GM21381 (cell line): ENCODE measurements around the gene GABBR2.

ENCODE experiments used
- ATAC-seq: cut with Tn5 transposase; IDR thresholded peaks from one replicate; pipeline ENCODE4 v1.9.1; 2021; ENCODE audit warnings: mild to moderate bottlenecking, moderate library complexity; ENCODE audit not compliant: unreplicated experiment

GABBR2 gene

GRCh38 chr9:98415782-98416181 lies 293.0 kb downstream of the GABBR2 start:
- no peak for ATAC-seq

DNA sequence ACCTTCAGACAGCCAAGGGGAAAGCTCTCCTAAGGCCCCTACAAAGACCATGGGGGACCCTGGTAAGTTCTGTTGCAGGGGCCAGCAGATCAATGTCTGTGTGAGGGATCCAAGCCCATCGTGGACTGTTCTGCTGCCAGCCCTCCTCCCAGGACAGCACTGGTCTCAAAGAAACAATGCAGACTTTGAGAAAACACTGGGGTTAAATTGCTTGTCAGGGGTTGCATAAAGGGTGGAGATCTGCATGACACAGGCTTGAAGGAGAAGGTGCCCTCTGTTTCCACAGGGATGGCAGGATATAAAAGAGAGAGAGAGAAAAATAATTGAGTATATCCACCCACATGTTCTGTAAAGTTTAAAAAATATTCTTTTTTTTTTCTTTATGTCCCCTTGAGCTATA lies 295.7 kb downstream of the GABBR2 start:
- ATAC-seq, result no peak

DNA sequence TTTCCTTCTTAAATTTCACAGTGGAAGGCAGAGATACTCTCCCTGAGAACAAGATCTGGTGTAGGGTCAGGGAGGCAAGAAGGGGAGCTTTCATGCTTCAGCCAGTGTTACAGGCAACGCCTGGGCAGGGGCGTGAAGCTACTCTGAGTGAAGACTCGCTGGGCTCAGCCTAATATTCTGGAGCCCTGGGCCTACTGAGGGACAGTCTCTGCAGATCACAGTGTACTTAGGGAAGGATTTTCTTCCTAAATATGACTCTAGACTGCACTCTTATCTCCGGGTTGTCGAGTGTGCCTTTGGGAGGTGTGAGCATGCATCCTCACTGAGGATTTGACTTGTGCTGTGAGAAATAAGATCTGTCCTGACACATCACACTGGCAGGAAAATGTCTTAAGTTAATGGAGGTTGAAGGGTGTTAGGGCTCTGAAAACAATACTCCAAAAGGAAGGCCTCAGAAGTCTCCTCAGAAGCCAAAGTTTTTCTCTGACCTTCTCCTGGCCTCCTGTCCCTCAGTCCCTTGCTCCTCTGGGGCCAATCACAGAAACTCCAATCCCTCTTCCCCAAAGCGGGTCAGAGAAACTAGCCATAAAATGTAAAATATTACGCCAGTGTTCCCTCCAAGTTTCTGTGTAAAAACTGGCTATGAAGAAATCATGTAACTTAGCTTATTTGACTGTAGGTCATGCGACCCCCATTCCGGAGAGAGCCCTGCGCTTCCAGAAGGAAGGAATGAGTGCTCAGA lies 296.5 kb downstream of the GABBR2 start:
- no peak for ATAC-seq

DNA sequence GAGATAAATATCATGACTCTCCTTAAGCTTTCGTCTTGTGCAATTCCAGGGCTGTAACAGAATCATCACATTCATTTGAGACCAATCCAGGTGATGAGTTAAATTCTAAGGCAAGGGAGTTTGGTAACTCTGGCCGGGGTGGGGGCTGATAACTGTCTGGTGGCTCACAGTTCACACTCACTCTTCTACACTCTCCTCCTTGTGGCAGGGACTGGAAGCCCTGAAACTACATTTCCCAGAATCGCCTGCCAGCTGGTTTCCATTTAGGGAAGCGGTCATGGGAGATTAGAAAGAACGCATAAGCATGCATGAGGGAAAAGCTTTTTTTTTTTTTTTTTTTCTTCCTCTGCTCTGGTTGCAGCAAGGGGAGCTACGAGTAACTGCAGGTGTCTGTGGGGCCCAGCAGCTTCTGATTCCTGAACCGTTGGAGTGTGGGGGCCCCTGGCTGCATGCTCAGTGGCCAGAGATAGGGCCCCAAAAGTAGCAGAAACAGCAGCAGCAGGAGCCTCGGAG lies 298.5 kb downstream of the GABBR2 start:
- ATAC-seq, result no peak

GRCh38 chr9:98409719-98410118 lies 299.0 kb downstream of the GABBR2 start:
- ATAC-seq, result no peak

DNA sequence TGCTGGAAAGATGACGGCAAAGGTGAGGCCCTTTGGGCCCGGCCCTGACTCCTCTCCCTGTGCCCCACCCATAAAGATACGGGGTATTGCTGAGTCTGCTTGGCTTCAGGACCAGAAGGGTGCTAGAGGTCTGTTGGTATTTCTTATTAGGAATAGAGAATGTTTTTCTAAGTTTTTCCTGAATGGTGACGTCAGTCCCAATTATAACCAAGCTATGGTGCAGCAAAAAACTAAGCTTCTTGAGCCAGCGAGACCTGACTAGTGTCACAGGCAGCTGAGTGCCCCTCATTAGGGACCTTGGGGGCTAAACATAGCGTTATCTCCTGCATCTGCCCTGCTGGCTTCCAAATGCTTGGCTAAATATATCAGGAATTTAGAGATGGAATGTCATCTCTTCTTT lies 302.3 kb downstream of the GABBR2 start:
- ATAC-seq, result no peak

DNA sequence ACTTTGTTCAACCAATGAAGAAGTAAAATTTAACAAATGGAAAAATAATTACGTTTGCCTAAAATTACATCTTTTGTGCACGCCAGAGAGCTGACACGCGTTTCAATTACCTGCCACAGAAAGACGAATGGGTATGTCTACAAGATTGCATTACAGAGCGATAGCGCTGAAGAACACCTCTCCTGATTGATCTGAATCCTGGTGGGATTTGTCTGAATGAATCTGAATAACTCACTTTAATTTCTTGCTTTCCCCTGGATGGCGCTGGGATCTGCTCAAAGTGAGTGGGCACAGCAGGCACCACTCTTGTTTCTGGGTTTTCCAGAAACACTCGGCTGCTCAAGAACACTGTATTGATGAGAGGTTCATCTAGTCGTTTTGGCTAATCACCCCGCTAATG lies 304.5 kb downstream of the GABBR2 start:
- ATAC-seq, result no peak

DNA sequence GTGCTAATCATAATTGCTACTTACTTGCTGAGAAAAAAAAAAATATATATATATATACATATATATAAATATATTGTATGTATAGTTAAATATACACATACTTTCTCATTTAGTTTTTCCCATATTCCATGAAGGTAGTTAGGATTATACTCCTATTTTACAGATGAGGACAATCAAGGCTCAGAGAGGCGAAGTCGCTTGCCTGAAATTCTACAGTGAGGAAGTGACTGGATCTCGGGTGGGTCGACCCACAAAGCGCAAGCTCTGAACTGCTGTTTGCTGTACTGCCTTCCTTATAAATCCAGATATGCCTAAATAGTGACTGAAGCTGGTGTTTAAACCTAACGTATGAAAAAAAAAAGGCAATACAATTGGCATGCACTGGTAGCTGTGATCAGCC lies 305.0 kb downstream of the GABBR2 start:
- ATAC-seq, result no peak

DNA sequence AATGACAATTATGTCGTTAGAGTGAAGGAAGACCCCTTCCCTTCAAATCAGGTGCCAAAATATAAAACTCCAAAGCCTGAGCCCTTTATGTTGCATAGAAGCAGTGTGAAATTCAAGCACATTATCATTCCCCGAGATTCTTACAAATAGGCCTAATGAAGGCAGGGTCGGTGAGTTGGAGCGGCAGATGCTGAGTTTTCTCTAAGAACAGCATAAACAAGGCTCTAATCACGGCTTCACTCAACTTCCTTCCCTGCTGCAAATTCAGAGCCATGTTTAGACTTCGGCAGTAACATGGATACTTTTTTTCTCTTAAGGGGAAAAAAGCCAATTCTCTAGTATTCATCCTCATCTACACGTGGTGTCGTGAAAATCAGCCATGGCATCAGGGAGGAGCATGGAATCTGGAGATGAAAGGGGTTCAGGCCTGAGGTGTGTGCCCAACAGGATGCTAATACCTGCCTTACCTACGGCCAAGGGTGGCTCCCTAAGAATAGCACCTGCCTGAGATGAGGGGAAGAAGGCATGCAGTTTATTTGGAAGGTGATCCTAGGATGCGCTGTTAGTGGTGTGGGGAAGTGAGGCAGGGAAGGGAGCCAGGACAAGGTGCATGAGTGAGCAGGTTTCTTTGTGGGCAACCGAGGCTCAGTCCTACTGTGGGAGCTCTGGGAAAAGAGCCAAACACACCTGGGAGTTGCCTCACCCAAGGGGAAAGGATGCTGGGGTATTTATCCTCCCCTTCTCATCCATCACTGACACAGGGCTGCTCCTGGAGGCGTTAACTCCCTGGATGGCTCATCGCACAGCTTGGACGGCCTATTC lies 306.5 kb downstream of the GABBR2 start:
- no peak for ATAC-seq

DNA sequence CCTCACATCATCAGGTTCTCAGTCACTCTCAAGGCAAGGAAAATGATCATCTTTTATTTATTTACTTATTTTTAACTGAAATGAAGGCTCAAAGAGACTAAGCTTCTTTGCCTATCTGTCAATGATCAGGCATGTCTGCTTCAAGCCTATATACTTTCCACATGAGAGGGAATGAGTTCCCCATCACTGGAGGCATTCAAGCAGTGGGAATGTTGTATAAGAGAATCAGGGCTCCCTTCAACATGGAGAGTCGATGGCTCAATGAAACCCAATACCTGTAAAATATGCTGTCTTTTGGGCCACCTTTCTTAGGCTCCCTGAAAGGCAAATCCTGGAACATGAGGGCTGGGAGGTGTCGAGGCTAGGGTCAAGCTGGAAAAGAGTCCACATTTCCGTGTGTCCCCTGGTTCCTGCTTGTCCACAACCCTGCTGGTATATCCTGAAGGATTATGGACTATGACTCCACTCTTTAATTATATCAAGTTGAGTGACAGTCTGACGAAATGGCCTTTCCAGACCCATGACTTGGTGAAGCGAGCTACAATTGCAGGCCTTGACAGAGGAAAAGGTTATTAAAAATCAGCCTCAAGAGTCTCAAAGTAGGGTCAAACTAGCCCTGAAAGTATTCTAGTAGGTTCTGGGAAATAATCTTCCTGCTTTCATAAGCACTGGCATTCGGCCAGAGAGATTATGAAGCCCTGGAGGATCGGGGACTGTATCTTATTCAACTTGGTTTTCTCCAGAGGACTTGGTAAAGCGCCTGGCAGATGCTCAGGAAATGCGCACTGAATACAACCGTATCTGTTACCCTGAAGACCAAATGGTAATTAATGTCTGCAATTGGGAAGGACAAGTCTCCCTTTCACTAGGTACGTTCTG lies 307.4 kb downstream of the GABBR2 start:
- no peak for ATAC-seq

- no peak for ATAC-seq
These were observed 308.6 kb downstream of the GABBR2 start for GRCh38 chr9:98399950-98400683.

GRCh38 chr9:98396656-98397055 lies 312.1 kb downstream of the GABBR2 start:
- ATAC-seq, result no peak

DNA sequence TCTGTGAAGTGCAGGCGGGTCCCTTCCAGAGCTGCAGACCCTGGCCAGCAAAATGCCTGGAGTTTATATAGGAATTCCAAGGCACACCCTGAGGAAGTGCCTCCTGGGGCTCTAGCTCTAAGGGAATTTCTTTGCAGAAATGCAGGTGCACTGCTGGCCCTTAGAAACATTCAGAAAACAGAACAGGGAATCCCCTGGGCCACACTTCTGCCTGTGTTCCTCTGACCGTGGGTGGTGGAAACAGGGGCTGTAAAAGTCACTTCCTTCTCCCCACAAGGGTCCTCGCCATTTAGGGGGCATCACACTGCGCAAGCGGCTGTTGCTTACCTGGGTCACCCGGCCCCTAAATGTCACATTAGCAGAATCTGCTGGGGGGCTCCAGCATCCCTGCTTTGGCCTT lies 312.5 kb downstream of the GABBR2 start:
- ATAC-seq, result no peak

DNA sequence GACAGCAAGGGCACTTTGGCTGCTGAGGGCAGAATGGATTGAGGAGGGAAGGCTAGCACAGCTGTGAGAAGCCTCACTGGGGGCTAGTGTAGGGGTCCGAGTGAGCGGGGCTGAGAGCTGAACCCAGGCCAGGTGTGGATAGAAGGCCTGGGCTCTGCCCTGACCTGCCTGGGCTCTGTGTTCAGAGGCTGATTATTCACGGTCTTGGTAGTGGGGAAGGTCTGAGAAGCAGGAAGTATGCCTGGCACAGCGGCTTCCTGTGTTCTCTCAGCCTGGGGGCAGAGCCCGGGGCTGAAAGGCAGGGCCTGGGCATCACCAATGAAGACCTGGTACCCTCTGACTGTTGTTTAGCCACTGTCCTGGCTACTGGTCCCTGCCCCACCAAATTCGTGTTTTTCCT lies 316.9 kb downstream of the GABBR2 start:
- no peak for ATAC-seq

GRCh38 chr9:98391406-98391805 lies 317.3 kb downstream of the GABBR2 start:
- no peak for ATAC-seq

GRCh38 chr9:98385751-98386150 lies 323.0 kb downstream of the GABBR2 start:
- ATAC-seq, result no peak

- ATAC-seq, result no peak
These were observed 325.0 kb downstream of the GABBR2 start for GRCh38 chr9:98383758-98384157.

- ATAC-seq, result no peak
These were observed 327.2 kb downstream of the GABBR2 start for GRCh38 chr9:98381311-98382103.

DNA sequence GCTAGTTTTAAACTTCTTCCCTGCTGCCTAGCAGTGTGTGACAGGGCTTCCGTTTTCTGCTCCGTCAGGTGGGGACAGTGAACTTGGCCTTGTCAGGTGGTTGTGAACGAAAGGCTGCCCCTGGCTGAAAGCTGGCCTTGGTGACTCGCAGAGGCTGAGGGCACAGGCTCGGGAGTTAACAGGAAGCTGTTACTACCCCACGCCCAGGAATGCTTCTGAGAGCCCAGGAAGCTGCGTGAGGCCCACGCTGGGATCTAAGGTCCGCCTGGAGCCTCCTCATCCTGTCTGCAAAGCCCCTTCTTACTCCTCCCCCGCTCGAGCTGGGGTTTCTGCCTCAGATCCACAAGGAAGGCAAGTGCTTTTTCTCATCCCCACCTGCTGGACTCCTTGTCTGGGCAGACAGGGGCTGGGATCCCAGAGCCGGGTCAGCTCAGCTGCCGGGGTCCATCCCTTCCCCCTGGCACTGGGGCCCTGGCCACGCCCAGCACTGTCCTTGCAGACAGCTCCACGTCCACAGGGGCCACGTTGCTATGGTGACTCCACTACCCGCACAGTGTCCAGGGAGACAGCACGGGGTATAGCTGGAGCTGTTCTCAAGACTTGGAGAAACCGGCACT lies 328.6 kb downstream of the GABBR2 start:
- ATAC-seq, result no peak
